ENCODE data around the gene DSCAM. TPM values are rescaled to one million over a fixed set of nuclear protein-coding genes. Genes with fewer than 3 reads are reported as not detected.

The DSCAM gene
- total and polyA plus RNA-seq, 2 experiments from 2014 or later = not detected

DNA sequence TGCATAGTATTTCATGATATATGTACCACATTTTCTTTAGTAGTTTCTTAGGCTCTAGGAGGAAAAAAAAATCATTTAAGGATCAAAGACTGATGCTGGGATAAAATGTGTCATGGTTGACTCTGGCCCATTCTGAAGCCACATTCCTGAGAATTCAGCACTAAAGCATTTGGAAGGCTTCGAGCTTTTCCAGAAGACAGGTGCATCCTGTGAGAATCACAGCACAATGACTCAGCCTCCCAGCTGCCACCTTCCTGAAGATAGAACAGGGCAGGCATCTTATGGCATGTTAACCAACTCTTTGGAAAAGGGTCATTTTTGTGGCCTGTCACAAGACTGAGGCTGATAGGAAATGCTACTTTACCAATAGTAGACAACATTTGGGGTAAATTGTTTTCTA, 619.9 kb downstream of the DSCAM start:
- H3K9ac ChIP-seq = no peak overlapping the region
- TF ChIP-seq EZH2 (IDR thresholded peaks at IDR 0.05; ENCODE audit: insufficient read depth, poor library complexity, severe bottlenecking) (no peak), EZH2phosphoT487 (IDR thresholded peaks at IDR 0.05; ENCODE audit: insufficient read depth, low read depth) (no peak)
- no peaks in the 10 kb centered on the region for H3K9me2 ChIP-seq (ENCODE audit: insufficient read depth)
- H3K79me2 ChIP-seq (ENCODE audit: insufficient read depth) = no peaks in the 10 kb centered on the region
- no peak overlapping the region for H3K4me3 ChIP-seq
- no peaks in the 10 kb centered on the region for H3K36me3 ChIP-seq (ENCODE audit: low read depth)
- no peak for DNase-seq
- in situ Hi-C loops (cut with MboI) = no loop called here
- no peak overlapping the region for H3K27ac ChIP-seq
- H3K4me1 ChIP-seq (ENCODE audit: insufficient read depth) = no peaks in the 10 kb centered on the region
- WGBS, 2 experiments (ENCODE audit: low coverage in 1 of 2, low lambda C conversion rate in 2 of 2, missing lambda C conversion rate in 2 of 2) = 9 to 25% methylated on average over 1 of the region's 1 CpG
- H3K27me3 ChIP-seq (replicated peaks; ENCODE audit: insufficient read depth) = no peaks in the 10 kb centered on the region
- no peaks in the 10 kb centered on the region for H4K20me1 ChIP-seq (ENCODE audit: insufficient read depth)
- H3K9me3 ChIP-seq (ENCODE audit: low read depth) = no peaks in the 10 kb centered on the region
- no peak overlapping the region for H3K4me2 ChIP-seq (ENCODE audit: unreplicated experiment)
- no peaks in the 10 kb centered on the region for H3F3A ChIP-seq (ENCODE audit: insufficient read depth)
- H2AFZ ChIP-seq = no peak overlapping the region

DNA sequence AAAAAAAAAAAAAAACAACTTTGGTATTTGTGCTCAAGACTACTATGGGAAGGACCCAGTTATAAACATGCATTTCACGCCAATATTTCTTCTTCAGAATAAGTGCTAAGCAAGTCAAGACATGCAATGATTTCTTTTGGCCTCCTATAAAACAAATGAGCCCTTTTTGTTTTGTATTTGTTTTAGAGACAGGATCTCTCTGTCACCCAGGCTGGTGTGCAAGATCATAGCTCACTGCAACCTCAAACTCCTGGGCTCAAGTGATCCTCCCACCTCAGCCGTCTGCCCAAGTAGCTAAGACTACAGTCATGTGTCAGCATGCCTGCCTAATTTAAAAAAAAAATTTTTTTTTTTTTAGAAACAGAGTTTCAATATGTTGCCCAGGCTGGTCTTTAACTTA, 631.0 kb downstream of the DSCAM start:
- Histone ChIP-seq H3K9ac (no peak overlapping the region), H3K79me2 (ENCODE audit: insufficient read depth) (no peaks in the 10 kb centered on the region), H4K20me1 (ENCODE audit: insufficient read depth) (no peaks in the 10 kb centered on the region), H3K4me1 (ENCODE audit: insufficient read depth) (no peaks in the 10 kb centered on the region), H3K4me3 (no peak overlapping the region), H3F3A (ENCODE audit: insufficient read depth) (no peaks in the 10 kb centered on the region), H3K27me3 (replicated peaks; ENCODE audit: insufficient read depth) (no peaks in the 10 kb centered on the region), H3K27ac (no peak overlapping the region), H3K4me2 (ENCODE audit: unreplicated experiment) (no peak overlapping the region), H3K9me2 (ENCODE audit: insufficient read depth) (no peaks in the 10 kb centered on the region), H3K9me3 (ENCODE audit: low read depth) (peaks cover 9% of the 10 kb centered on the region), H3K36me3 (ENCODE audit: low read depth) (no peaks in the 10 kb centered on the region), H2AFZ (no peak overlapping the region)
- WGBS, 2 experiments (ENCODE audit: low coverage in 1 of 2, low lambda C conversion rate in 2 of 2, missing lambda C conversion rate in 2 of 2) = 7 to 22% methylated on average over 2 of the region's 2 CpGs
- in situ Hi-C loops (cut with MboI) = no loop called here
- no peak for TF ChIP-seq EZH2 (IDR thresholded peaks at IDR 0.05; ENCODE audit: insufficient read depth, poor library complexity, severe bottlenecking)
- TF ChIP-seq EZH2phosphoT487 (IDR thresholded peaks at IDR 0.05; ENCODE audit: insufficient read depth, low read depth) = no peak
- no peak for DNase-seq

DNA sequence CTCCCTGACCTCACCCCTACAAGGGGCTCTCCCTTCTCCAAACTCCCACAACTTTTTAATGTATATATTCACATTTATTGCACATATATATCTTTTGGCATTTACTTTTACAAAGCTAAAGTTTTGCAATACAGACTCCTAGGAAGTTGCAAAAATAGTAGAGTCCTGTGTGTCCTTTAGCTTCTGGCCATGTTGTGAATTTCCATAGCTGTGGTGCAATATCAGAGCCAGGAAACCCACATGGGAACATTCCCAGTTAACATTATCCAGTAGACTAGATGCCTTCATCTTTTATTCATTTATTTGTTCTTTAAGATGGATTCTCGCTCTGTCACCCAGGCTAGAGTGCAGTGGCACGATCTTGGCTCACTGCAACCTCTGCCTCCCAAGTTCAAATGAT, 636.7 kb downstream of the DSCAM start:
- H2AFZ ChIP-seq = no peak overlapping the region
- no peaks in the 10 kb centered on the region for H3K79me2 ChIP-seq (ENCODE audit: insufficient read depth)
- no peak overlapping the region for H3K4me3 ChIP-seq
- no peaks in the 10 kb centered on the region for H3K27me3 ChIP-seq (replicated peaks; ENCODE audit: insufficient read depth)
- no peaks in the 10 kb centered on the region for H3K4me1 ChIP-seq (ENCODE audit: insufficient read depth)
- 34 to 48% methylated on average over 2 of the region's 2 CpGs for WGBS, 2 experiments (ENCODE audit: low coverage in 1 of 2, low lambda C conversion rate in 2 of 2, missing lambda C conversion rate in 2 of 2)
- no peaks in the 10 kb centered on the region for H3K9me2 ChIP-seq (ENCODE audit: insufficient read depth)
- no peaks in the 10 kb centered on the region for H3F3A ChIP-seq (ENCODE audit: insufficient read depth)
- H3K9ac ChIP-seq = no peak overlapping the region
- no peak overlapping the region for H3K4me2 ChIP-seq (ENCODE audit: unreplicated experiment)
- no peak overlapping the region for H3K27ac ChIP-seq
- TF ChIP-seq EZH2phosphoT487 (IDR thresholded peaks at IDR 0.05; ENCODE audit: insufficient read depth, low read depth) (no peak), EZH2 (IDR thresholded peaks at IDR 0.05; ENCODE audit: insufficient read depth, poor library complexity, severe bottlenecking) (no peak)
- DNase-seq = no peak
- in situ Hi-C loops (cut with MboI) = no loop called here
- no peaks in the 10 kb centered on the region for H3K36me3 ChIP-seq (ENCODE audit: low read depth)
- no peaks in the 10 kb centered on the region for H4K20me1 ChIP-seq (ENCODE audit: insufficient read depth)
- no peaks in the 10 kb centered on the region for H3K9me3 ChIP-seq (ENCODE audit: low read depth)

DNA sequence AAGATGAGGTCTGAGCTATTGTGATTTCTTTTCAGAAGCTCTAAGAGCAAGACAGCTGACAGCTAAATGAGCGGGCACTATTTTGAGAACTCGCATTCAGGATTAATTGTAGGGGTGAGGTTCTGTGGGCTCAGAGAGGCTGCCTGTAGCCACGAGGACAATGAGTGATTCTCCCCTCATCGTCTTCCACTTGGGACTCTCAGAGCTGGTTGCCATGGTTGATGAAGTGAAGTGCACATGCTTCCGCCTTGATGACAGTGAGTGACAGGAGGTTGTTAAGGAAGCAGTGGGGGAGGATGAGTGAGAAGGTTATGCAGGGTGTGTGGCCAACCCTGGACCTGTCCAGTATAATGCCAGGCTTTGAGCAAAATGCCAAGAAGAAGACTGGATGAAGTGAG, 638.0 kb downstream of the DSCAM start:
- Histone ChIP-seq H3K9me3 (ENCODE audit: low read depth) (no peaks in the 10 kb centered on the region), H3K36me3 (ENCODE audit: low read depth) (no peaks in the 10 kb centered on the region), H3K9ac (no peak overlapping the region), H3K9me2 (ENCODE audit: insufficient read depth) (no peaks in the 10 kb centered on the region), H4K20me1 (ENCODE audit: insufficient read depth) (no peaks in the 10 kb centered on the region), H3K4me1 (ENCODE audit: insufficient read depth) (no peaks in the 10 kb centered on the region), H3F3A (ENCODE audit: insufficient read depth) (no peaks in the 10 kb centered on the region), H3K79me2 (ENCODE audit: insufficient read depth) (no peaks in the 10 kb centered on the region), H3K4me3 (no peak overlapping the region), H3K27ac (no peak overlapping the region), H3K27me3 (replicated peaks; ENCODE audit: insufficient read depth) (no peaks in the 10 kb centered on the region), H3K4me2 (ENCODE audit: unreplicated experiment) (no peak overlapping the region), H2AFZ (no peak overlapping the region)
- no peak for DNase-seq
- TF ChIP-seq EZH2phosphoT487 (IDR thresholded peaks at IDR 0.05; ENCODE audit: insufficient read depth, low read depth) (no peak), EZH2 (IDR thresholded peaks at IDR 0.05; ENCODE audit: insufficient read depth, poor library complexity, severe bottlenecking) (no peak)
- 39 to 51% methylated on average over 5 of the region's 5 CpGs for WGBS, 2 experiments (ENCODE audit: low coverage in 1 of 2, low lambda C conversion rate in 2 of 2, missing lambda C conversion rate in 2 of 2)
- in situ Hi-C loops (cut with MboI) = no loop called here
